ENCODE results near the gene TET3. TPM values are rescaled to one million over a fixed set of nuclear protein-coding genes. Genes with fewer than 3 reads are reported as not detected.
A peak's percentile ranks its signal among the peaks of the same experiment; 100 is the strongest.

The TET3 gene
- total RNA-seq, 2 experiments from 2014 or later = 22.2 to 24.1 TPM

- intact Hi-C loops (cut with DNase I, micrococcal nuclease) = loop anchor here (10.0 kb wide), 1 partner anchor 155 kb away; the partner anchor contains the start of gene STAMBP (in 2 of the 2)
- Histone ChIP-seq H3K27me3 (ENCODE audit: control insufficient read depth in 1 of 2, insufficient read depth in 2 of 2, low read length in 2 of 2) (no peaks in the 10 kb centered on the region), H3K27ac (ENCODE audit: low read depth in 1 of 2, low read length in 2 of 2) (peak overlapping the region; percentile 41 to 66), H3K4me3 (ENCODE audit: low read length) (no peak overlapping the region), H3K9me3 (ENCODE audit: control insufficient read depth in 1 of 2, insufficient read depth in 1 of 2, low read length in 2 of 2) (no peaks in the 10 kb centered on the region), H3K36me3 (ENCODE audit: insufficient read depth, low read length) (no peaks in the 10 kb centered on the region), H3K4me1 (ENCODE audit: insufficient read depth, low read length) (peaks cover 61% of the 10 kb centered on the region)
- H3K4me3 Mint-ChIP-seq = peak overlapping the region; percentile 26
- no peak for TF ChIP-seq CTCF (IDR thresholded peaks at IDR 0.05)
- peaks cover 83% of the 10 kb centered on the region for H3K4me1 Mint-ChIP-seq (ENCODE audit: low read depth)
- peak in 2 of 14 experiments; percentile 48 to 52 for DNase-seq
- CTCF ChIA-PET = interaction anchor here (1.5 to 2.0 kb wide), 2 partner anchors 9 to 72 kb away, joined by 4 to 5 read pairs; no protein-coding TSS in a partner anchor
- peak overlapping the region; percentile 69 for H3K27ac Mint-ChIP-seq
- no peaks in the 10 kb centered on the region for H3K36me3 Mint-ChIP-seq (ENCODE audit: low read depth)
- ATAC-seq (ENCODE audit: poor library complexity) = no peak
- POLR2A ChIA-PET = interaction anchor here (0.7 to 2.7 kb wide), 10 partner anchors 10 to 199 kb away, joined by 3 to 15 read pairs (median 4); partner anchors contain the start of genes DGUOK and MOB1A
- H3K27me3 Mint-ChIP-seq = no peaks in the 10 kb centered on the region
- no peaks in the 10 kb centered on the region for H3K9me3 Mint-ChIP-seq
Measured at GRCh38 chr2:73979686-73980085, 5.0 kb upstream of the TET3 start.

GRCh38 chr2:73980566-73980965, 4.1 kb upstream of the TET3 start:
- DNase-seq = no peak
- ChIA-PET CTCF (interaction anchor here (0.8 to 2.0 kb wide), 2 partner anchors 10 to 116 kb away, joined by 3 to 5 read pairs; no protein-coding TSS in a partner anchor), POLR2A (interaction anchor here (1.2 to 3.2 kb wide), 3 partner anchors 10 to 54 kb away, joined by 3 to 23 read pairs (median 15); partner anchors contain the start of gene DGUOK)
- Mint-ChIP-seq H3K9me3 (no peaks in the 10 kb centered on the region), H3K4me1 (ENCODE audit: low read depth) (peaks cover 77% of the 10 kb centered on the region), H3K27me3 (no peaks in the 10 kb centered on the region), H3K4me3 (peak overlapping the region; percentile 74), H3K36me3 (ENCODE audit: low read depth) (no peaks in the 10 kb centered on the region), H3K27ac (peak overlapping the region; percentile 69)
- H3K4me1 ChIP-seq (ENCODE audit: insufficient read depth, low read length) = peaks cover 57% of the 10 kb centered on the region
- intact Hi-C loops (cut with DNase I, micrococcal nuclease) = loop anchor here (10.0 kb wide), 1 partner anchor 156 kb away; the partner anchor contains the start of gene STAMBP (in 2 of the 2)
- H3K9me3 ChIP-seq (ENCODE audit: control insufficient read depth in 1 of 2, insufficient read depth in 1 of 2, low read length in 2 of 2) = no peaks in the 10 kb centered on the region
- no peak overlapping the region for H3K4me3 ChIP-seq (ENCODE audit: low read length)
- no peak for ATAC-seq (ENCODE audit: poor library complexity)
- TF ChIP-seq CTCF (IDR thresholded peaks at IDR 0.05) = no peak
- H3K36me3 ChIP-seq (ENCODE audit: insufficient read depth, low read length) = no peaks in the 10 kb centered on the region
- no peak overlapping the region for H3K27ac ChIP-seq (ENCODE audit: low read depth in 1 of 2, low read length in 2 of 2)
- no peaks in the 10 kb centered on the region for H3K27me3 ChIP-seq (ENCODE audit: control insufficient read depth in 1 of 2, insufficient read depth in 2 of 2, low read length in 2 of 2)

- ChIA-PET POLR2A (interaction anchor here (1.2 to 3.2 kb wide), 3 partner anchors 10 to 54 kb away, joined by 3 to 23 read pairs (median 15); partner anchors contain the start of gene DGUOK), CTCF (no interaction called here)
- peak overlapping the region; percentile 74 for H3K4me3 Mint-ChIP-seq
- peaks cover 75% of the 10 kb centered on the region for H3K4me1 Mint-ChIP-seq (ENCODE audit: low read depth)
- ATAC-seq (ENCODE audit: poor library complexity) = no peak
- Histone ChIP-seq H3K36me3 (ENCODE audit: insufficient read depth, low read length) (no peaks in the 10 kb centered on the region), H3K4me3 (ENCODE audit: low read length) (peak overlapping the region; percentile 43), H3K27ac (ENCODE audit: low read depth in 1 of 2, low read length in 2 of 2) (no peak overlapping the region), H3K4me1 (ENCODE audit: insufficient read depth, low read length) (peaks cover 65% of the 10 kb centered on the region), H3K27me3 (ENCODE audit: control insufficient read depth in 1 of 2, insufficient read depth in 2 of 2, low read length in 2 of 2) (no peaks in the 10 kb centered on the region), H3K9me3 (ENCODE audit: control insufficient read depth in 1 of 2, insufficient read depth in 1 of 2, low read length in 2 of 2) (no peaks in the 10 kb centered on the region)
- no peaks in the 10 kb centered on the region for H3K36me3 Mint-ChIP-seq (ENCODE audit: low read depth)
- no peaks in the 10 kb centered on the region for H3K27me3 Mint-ChIP-seq
- intact Hi-C loops (cut with DNase I, micrococcal nuclease) = loop anchor here (10.0 kb wide), 1 partner anchor 157 kb away; the partner anchor contains the start of gene STAMBP (in 2 of the 2)
- no peak for TF ChIP-seq CTCF (IDR thresholded peaks at IDR 0.05)
- H3K9me3 Mint-ChIP-seq = no peaks in the 10 kb centered on the region
- peak overlapping the region; percentile 69 for H3K27ac Mint-ChIP-seq
- peak in 4 of 14 experiments; percentile 5 to 53 (median 34) for DNase-seq
Measured at GRCh38 chr2:73981081-73982001, 3.4 kb upstream of the TET3 start.

Data from CD4-positive, alpha-beta T cell (primary cell).